Endothelial cell of umbilical vein (primary cell): ENCODE data around the gene KDM3B. TPM values are rescaled to one million over a fixed set of nuclear protein-coding genes. Genes with fewer than 3 reads are reported as not detected.

ENCODE experiments used
- BruUV-seq: library from RNA; stranded (reverse); fragments of 400-500 nt; replicated peaks from 2 replicates; lab custom pipeline; 2021; lab: Mats Ljungman, UMichigan
- CTCF ChIA-PET: fragments of 300-600, 350-600 bp; sonication (Branson Sonifier 250); formaldehyde crosslinking; loops from one replicate; lab custom pipeline; 2021; ENCODE audit warnings: antibody characterized with exemption, inconsistent platforms; lab: Charles Lee
- POLR2A ChIA-PET: fragments of 300-600, 350-600 bp; sonication (Branson Sonifier 250); formaldehyde crosslinking; loops from one replicate; lab custom pipeline; 2021; ENCODE audit warnings: antibody characterized with exemption, inconsistent platforms; lab: Charles Lee
- DNase-seq: peaks from one replicate; pipeline ENCODE4 v3.0.0-alpha.2; 2011; ENCODE audit warnings: low read depth, low spot score
- FAIRE-seq: peaks from 2 replicates; lab custom pipeline; 2011; peaks lifted over from hg19 to GRCh38; lab: Jason Lieb, UNC
- H2AFZ ChIP-seq: 2 replicates; pipeline ENCODE4 v1.6.0; 2012; ENCODE audit warnings: low read depth, low read length, control low read depth, inconsistent platforms
- H3K27ac ChIP-seq: 2 replicates; pipeline ENCODE4 v1.5.1; 2011; ENCODE audit warnings: low read depth, mild to moderate bottlenecking, control low read depth, low read length, moderate library complexity; ENCODE audit not compliant: insufficient read depth
- H3K27me3 ChIP-seq, 2 experiments: 2 replicates each; pipeline versions ENCODE4 v1.6.0 to v1.6.1; 2011; ENCODE audit warnings: low read length in 2 of 2, mixed read lengths in 1 of 2; ENCODE audit not compliant: control insufficient read depth in 2 of 2, insufficient read depth in 2 of 2
- H3K36me3 ChIP-seq, 2 experiments: 2 replicates in 1 of 2; 3 replicates in 1 of 2; pipeline ENCODE4 v1.5.1; 2011; ENCODE audit warnings: low read length in 2 of 2, mild to moderate bottlenecking in 1 of 2, moderate library complexity in 1 of 2; ENCODE audit not compliant: control insufficient read depth in 2 of 2, insufficient read depth in 2 of 2; ENCODE audit errors: extremely low read depth in 1 of 2
- H3K4me1 ChIP-seq: 3 replicates; pipeline ENCODE4 v1.5.1; 2011; ENCODE audit warnings: mild to moderate bottlenecking, low read length; ENCODE audit not compliant: control insufficient read depth, insufficient read depth; ENCODE audit errors: extremely low read depth
- H3K4me2 ChIP-seq: 2 replicates; pipeline ENCODE4 v1.6.1; 2011; ENCODE audit warnings: low read length, control low read depth, mixed read lengths; ENCODE audit not compliant: insufficient read depth
- H3K4me3 ChIP-seq, 3 experiments: fragments of 200-600 bp in 1 of 3; sonication (generic), shearing (Covaris generic) in 1 of 3; replicated peaks in 1 of 3; 2 replicates each; pipeline ENCODE4 v1.5.1; 2011 to 2016; ENCODE audit warnings: control low read depth in 3 of 3, low read length in 3 of 3, mild to moderate bottlenecking in 2 of 3, inconsistent platforms in 1 of 3, low read depth in 1 of 3, moderate library complexity in 1 of 3; ENCODE audit not compliant: insufficient read depth in 1 of 3
- H3K79me2 ChIP-seq: 2 replicates; pipeline ENCODE4 v1.6.0; 2012; ENCODE audit warnings: low read length, inconsistent platforms; ENCODE audit not compliant: control insufficient read depth, insufficient read depth
- H3K9ac ChIP-seq: replicated peaks from 2 replicates; pipeline ENCODE3; 2011; ENCODE audit warnings: low read length, control low read depth; ENCODE audit not compliant: insufficient read depth; ENCODE audit errors: extremely low read depth
- H3K9me1 ChIP-seq: replicated peaks from 3 replicates; pipeline ENCODE4 v1.6.0; 2011; ENCODE audit warnings: mild to moderate bottlenecking, low read length; ENCODE audit not compliant: control insufficient read depth, insufficient read depth; ENCODE audit errors: extremely low read depth
- H3K9me3 ChIP-seq: replicated peaks from 2 replicates; pipeline ENCODE4 v1.5.1; 2012; ENCODE audit warnings: low read length, inconsistent platforms; ENCODE audit not compliant: control insufficient read depth, insufficient read depth
- H4K20me1 ChIP-seq: replicated peaks from 2 replicates; pipeline ENCODE3; 2011; ENCODE audit warnings: mild to moderate bottlenecking, low read length; ENCODE audit not compliant: control insufficient read depth, insufficient read depth; ENCODE audit errors: extremely low read depth
- EZH2 ChIP-seq: IDR thresholded peaks from 2 replicates; pipeline ENCODE4 v1.6.1; 2012; ENCODE audit warnings: borderline replicate concordance, low read depth, mild to moderate bottlenecking, moderate library complexity, low read length, inconsistent platforms; ENCODE audit not compliant: severe bottlenecking
- FOS ChIP-seq: IDR thresholded peaks from 2 replicates; pipeline ENCODE4 v1.6.1; 2011; ENCODE audit warnings: mild to moderate bottlenecking, low read length, moderate library complexity, borderline replicate concordance; ENCODE audit not compliant: insufficient read depth
- JUN ChIP-seq: IDR thresholded peaks from 2 replicates; pipeline ENCODE4 v1.6.1; 2011; ENCODE audit warnings: borderline replicate concordance, low read depth; ENCODE audit not compliant: insufficient read length, insufficient read depth
- POLR2AphosphoS5 ChIP-seq: IDR thresholded peaks from 2 replicates; pipeline ENCODE4 v1.6.1; 2012; ENCODE audit warnings: low read depth, mild to moderate bottlenecking, control low read depth, low read length, moderate library complexity; ENCODE audit not compliant: insufficient read depth
- dilution Hi-C: fragments of 300-500 bp; cut with MboI; formaldehyde crosslinking; loops from one replicate; pipeline ENCODE4 v1.15.0; 2019; ENCODE audit warnings: low sequenced_read_pairs; ENCODE audit not compliant: extremely low pct_ligation_motif_present
- intact Hi-C: fragments of 100-400 bp; cut with micrococcal nuclease; formaldehyde crosslinking; loops from one replicate; pipeline ENCODE4 v1.10.0; 2022
- polyA plus RNA-seq, 4 experiments: library from polyadenylated mRNA; depleted of rRNA in 3 of 4; stranded (reverse) in 3 of 4; unstranded in 1 of 4; fragments of >200 nt; gene quantifications; 2 replicates each; pipeline versions ENCODE4 v1.2.1 to v1.2.3, GENCODE V29; 2011 to 2012; ENCODE audit warnings: missing spikeins in 1 of 4
- total RNA-seq: library from RNA; stranded (reverse); gene quantifications from 2 replicates; pipeline ENCODE4 v1.2.3, GENCODE V29; 2021
- TF ChIP-seq, protein P1 (sequence below): IDR thresholded peaks from 2 replicates; pipeline ENCODE4 v1.6.1; 2011; ENCODE audit not compliant: insufficient read depth, insufficient read length
- TF ChIP-seq, protein P2 (sequence below), 2 donors: IDR thresholded peaks; 1 replicate in 1 of 2; 2 replicates in 1 of 2; pipeline ENCODE4 v1.5.1; 2011; ENCODE audit warnings: low read length in 2 of 2, mild to moderate bottlenecking in 2 of 2, moderate library complexity in 2 of 2, control low read depth in 1 of 2, inconsistent platforms in 1 of 2, low read depth in 1 of 2; ENCODE audit not compliant: insufficient read depth in 1 of 2; ENCODE audit errors: extremely low read depth in 1 of 2

Gene KDM3B
- total and polyA plus RNA-seq, 2 donors (not counting 3 experiments of a cell fraction or from before 2014, with no cell fraction given): 19.0 to 55.7 TPM

DNA sequence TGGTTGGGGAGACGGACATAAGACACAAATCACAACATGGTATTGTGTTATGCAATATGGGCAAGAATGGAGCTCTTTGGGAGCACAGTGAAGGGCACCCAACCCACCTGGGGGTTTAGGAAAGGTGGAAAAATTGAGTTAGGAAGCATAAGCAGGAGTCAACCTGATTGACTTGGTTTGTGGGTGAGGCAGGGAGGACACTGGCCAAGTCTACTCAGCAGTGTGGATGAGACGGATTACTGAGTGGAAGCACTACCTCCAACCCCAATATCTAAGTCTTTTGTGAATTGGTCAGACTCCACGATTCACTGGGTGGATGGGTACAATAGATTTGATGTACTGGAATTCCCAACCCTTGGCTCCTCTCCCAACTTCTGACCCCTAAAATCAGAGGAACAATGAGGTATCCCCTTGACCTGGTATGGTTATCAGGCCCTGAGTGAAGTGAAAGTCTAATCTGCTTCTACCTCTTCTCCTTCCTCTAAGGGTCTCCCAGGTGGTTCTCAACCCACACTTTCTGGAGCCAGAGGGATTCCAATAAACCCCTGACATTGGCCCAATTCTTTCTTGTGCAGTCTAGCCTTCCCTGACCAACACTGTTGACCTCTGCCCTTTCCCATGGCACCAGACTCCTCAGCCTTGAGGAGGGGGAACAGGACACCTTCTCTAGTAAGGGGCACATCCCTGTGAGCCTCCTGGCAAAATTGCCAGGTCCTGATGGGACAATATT is 118.0 kb downstream of the KDM3B start:
- Histone ChIP-seq H3K9ac (no peak overlapping the region), H4K20me1 (no peaks in the 10 kb centered on the region), H3K9me3 (no peaks in the 10 kb centered on the region), H3K27ac (no peak overlapping the region), H3K4me1 (peaks cover 6% of the 10 kb centered on the region), H2AFZ (no peak overlapping the region), H3K4me3 (no peak overlapping the region), H3K9me1 (no peaks in the 10 kb centered on the region), H3K79me2 (peaks cover 5% of the 10 kb centered on the region), H3K27me3 (no peaks in the 10 kb centered on the region), H3K4me2 (no peak overlapping the region), H3K36me3 (peaks cover 0 to 3% of the 10 kb centered on the region in 2 experiments)
- POLR2A ChIA-PET: no interaction called here
- TF ChIP-seq, protein P1, sequence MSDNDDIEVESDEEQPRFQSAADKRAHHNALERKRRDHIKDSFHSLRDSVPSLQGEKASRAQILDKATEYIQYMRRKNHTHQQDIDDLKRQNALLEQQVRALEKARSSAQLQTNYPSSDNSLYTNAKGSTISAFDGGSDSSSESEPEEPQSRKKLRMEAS: no peak
- TF ChIP-seq, protein P2, sequence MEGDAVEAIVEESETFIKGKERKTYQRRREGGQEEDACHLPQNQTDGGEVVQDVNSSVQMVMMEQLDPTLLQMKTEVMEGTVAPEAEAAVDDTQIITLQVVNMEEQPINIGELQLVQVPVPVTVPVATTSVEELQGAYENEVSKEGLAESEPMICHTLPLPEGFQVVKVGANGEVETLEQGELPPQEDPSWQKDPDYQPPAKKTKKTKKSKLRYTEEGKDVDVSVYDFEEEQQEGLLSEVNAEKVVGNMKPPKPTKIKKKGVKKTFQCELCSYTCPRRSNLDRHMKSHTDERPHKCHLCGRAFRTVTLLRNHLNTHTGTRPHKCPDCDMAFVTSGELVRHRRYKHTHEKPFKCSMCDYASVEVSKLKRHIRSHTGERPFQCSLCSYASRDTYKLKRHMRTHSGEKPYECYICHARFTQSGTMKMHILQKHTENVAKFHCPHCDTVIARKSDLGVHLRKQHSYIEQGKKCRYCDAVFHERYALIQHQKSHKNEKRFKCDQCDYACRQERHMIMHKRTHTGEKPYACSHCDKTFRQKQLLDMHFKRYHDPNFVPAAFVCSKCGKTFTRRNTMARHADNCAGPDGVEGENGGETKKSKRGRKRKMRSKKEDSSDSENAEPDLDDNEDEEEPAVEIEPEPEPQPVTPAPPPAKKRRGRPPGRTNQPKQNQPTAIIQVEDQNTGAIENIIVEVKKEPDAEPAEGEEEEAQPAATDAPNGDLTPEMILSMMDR (IDR thresholded peaks at IDR 0.05; ENCODE audit: extremely low read depth in 1 of 2, insufficient read depth in 1 of 2, low read depth in 1 of 2, low read length in 2 of 2): no peak
- no peak for TF ChIP-seq FOS
- no peak for TF ChIP-seq JUN
- TF ChIP-seq POLR2AphosphoS5: no peak
- TF ChIP-seq EZH2: no peak
- DNase-seq (peak; percentile 8), FAIRE-seq (no peak)
- dilution Hi-C loops: no loop called here
- CTCF ChIA-PET: interaction anchor here (1.0 kb wide), 1 partner anchor 21 kb away, joined by 3 read pairs; no protein-coding TSS in a partner anchor
- intact Hi-C loops: no loop called here
- no TSS peak for BruUV-seq
